BLaER1 (cell line): Measurements from ENCODE around the gene AZI2.

ENCODE experiments used
- H3K27ac ChIP-seq: shearing (Covaris generic); formaldehyde crosslinking; 2 replicates; pipeline ENCODE4 v1.8.1; 2022
- H3K27me3 ChIP-seq: shearing (Covaris generic); formaldehyde crosslinking; 2 replicates; pipeline ENCODE4 v1.8.1; 2022
- H3K36me3 ChIP-seq: shearing (Covaris generic); formaldehyde crosslinking; 2 replicates; pipeline ENCODE4 v1.8.1; 2022
- H3K4me1 ChIP-seq: shearing (Covaris generic); formaldehyde crosslinking; 2 replicates; pipeline ENCODE4 v1.8.1; 2022
- H3K4me2 ChIP-seq: shearing (Covaris generic); formaldehyde crosslinking; 2 replicates; pipeline ENCODE4 v1.8.1; 2022
- H3K4me3 ChIP-seq: shearing (Covaris generic); formaldehyde crosslinking; 2 replicates; pipeline ENCODE4 v1.8.1; 2022
- H3K9ac ChIP-seq: shearing (Covaris generic); formaldehyde crosslinking; 2 replicates; pipeline ENCODE4 v1.8.1; 2022
- H3K9me3 ChIP-seq: shearing (Covaris generic); formaldehyde crosslinking; 2 replicates; pipeline ENCODE4 v1.8.1; 2022
- H4K20me1 ChIP-seq: shearing (Covaris generic); formaldehyde crosslinking; 2 replicates; pipeline ENCODE4 v1.8.1; 2022
- Cebpa-rat ChIP-seq: shearing (Covaris generic); IDR thresholded peaks from 2 replicates; pipeline ENCODE4 v1.8.1; 2022

The AZI2 gene

GRCh38 chr3:28315711-28316110, 32.9 kb downstream of the AZI2 start:
- Histone ChIP-seq H3K9me3 (no peaks in the 10 kb centered on the region), H4K20me1 (no peaks in the 10 kb centered on the region), H3K4me1 (peaks cover 29% of the 10 kb centered on the region), H3K4me2 (peak overlapping the region; percentile 28; the same call in 1 of the 2 replicates), H3K27ac (no peak overlapping the region), H3K36me3 (peaks cover 17% of the 10 kb centered on the region; the same call in 1 of the 2 replicates), H3K27me3 (no peaks in the 10 kb centered on the region), H3K4me3 (no peak overlapping the region), H3K9ac (no peak overlapping the region)
- TF ChIP-seq Cebpa-rat = no peak

DNA sequence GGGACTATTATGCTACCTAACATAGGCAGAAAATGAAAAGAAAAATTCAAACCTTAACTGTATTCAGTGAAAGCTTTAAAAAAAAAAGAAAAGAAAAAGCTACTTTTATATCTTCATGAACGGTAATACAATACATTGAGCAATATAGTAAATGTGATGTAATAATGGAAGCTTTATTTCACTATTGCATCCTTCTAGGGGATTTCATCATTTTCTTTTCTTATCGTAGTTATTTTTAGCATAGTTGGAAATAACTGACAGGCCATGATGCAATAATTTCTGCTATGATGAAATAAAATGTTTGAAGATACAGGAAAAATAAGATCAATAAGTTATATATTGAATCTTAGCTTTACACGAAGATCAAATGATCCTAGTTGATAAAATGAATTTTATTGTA, 40.4 kb downstream of the AZI2 start:
- Histone ChIP-seq H4K20me1 (no peaks in the 10 kb centered on the region), H3K4me2 (no peak overlapping the region), H3K4me1 (no peaks in the 10 kb centered on the region), H3K9me3 (peaks cover 14% of the 10 kb centered on the region), H3K27ac (no peak overlapping the region), H3K4me3 (no peak overlapping the region), H3K9ac (no peak overlapping the region), H3K36me3 (peaks cover 6% of the 10 kb centered on the region), H3K27me3 (no peaks in the 10 kb centered on the region)
- peak; percentile 9; the same call in 1 of the 2 replicates for TF ChIP-seq Cebpa-rat

GRCh38 chr3:28301688-28302087, 46.9 kb downstream of the AZI2 start:
- Histone ChIP-seq H3K9ac (no peak overlapping the region), H3K36me3 (peaks cover 11% of the 10 kb centered on the region), H3K4me1 (0 out of 2 replicates have a peak, but pooled peaks cover 3% of the 10 kb centered on the region), H3K27ac (no peak overlapping the region), H3K4me3 (no peak overlapping the region), H3K27me3 (no peaks in the 10 kb centered on the region), H4K20me1 (no peaks in the 10 kb centered on the region), H3K4me2 (no peak overlapping the region), H3K9me3 (peaks cover 12% of the 10 kb centered on the region)
- TF ChIP-seq Cebpa-rat = no peak

DNA sequence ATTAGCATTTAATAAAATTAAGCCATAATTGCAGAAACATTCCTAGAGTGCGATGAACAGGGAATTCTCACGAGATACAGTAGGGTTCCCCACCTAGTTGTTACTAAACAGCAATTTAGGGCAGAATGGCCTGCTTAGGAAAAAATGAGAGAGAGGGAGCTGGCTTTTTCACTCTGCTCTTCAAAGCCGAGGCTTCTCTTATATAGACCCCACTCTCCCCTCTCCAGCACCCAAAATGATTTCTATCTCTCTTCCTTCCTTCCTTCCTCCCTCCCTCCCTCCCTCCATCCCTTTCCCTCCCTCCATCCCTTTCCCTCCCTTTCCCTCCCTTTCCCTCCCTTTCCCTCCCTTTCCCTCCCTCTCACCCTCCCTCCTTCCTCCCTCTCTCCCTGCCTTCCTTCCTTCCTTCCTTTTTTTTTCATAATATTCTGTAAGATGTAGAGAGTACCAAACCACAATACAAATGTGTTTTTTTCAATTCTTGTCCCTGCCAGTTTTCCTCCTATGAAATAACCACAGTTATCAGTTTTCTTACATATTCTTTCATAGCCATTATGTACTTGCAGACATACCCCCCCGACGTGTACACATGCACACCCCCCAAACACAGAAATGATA, 48.2 kb downstream of the AZI2 start:
- no peak for TF ChIP-seq Cebpa-rat
- Histone ChIP-seq H3K36me3 (peaks cover 11% of the 10 kb centered on the region), H3K4me2 (no peak overlapping the region), H3K4me1 (0 out of 2 replicates have a peak, but pooled peaks cover 3% of the 10 kb centered on the region), H3K27me3 (no peaks in the 10 kb centered on the region), H3K9me3 (0 out of 2 replicates have a peak, but pooled peaks cover 5% of the 10 kb centered on the region), H3K9ac (no peak overlapping the region), H4K20me1 (no peaks in the 10 kb centered on the region), H3K4me3 (no peak overlapping the region), H3K27ac (no peak overlapping the region)

- Histone ChIP-seq H3K36me3 (peaks cover 5% of the 10 kb centered on the region; the same call in 1 of the 2 replicates), H3K9ac (no peak overlapping the region), H3K4me2 (no peak overlapping the region), H4K20me1 (no peaks in the 10 kb centered on the region), H3K27ac (no peak overlapping the region), H3K4me3 (no peak overlapping the region), H3K9me3 (no peaks in the 10 kb centered on the region), H3K4me1 (0 out of 2 replicates have a peak, but pooled peaks cover 3% of the 10 kb centered on the region), H3K27me3 (no peaks in the 10 kb centered on the region)
- TF ChIP-seq Cebpa-rat = no peak
Measured at GRCh38 chr3:28299705-28300104, 48.9 kb downstream of the AZI2 start.

DNA sequence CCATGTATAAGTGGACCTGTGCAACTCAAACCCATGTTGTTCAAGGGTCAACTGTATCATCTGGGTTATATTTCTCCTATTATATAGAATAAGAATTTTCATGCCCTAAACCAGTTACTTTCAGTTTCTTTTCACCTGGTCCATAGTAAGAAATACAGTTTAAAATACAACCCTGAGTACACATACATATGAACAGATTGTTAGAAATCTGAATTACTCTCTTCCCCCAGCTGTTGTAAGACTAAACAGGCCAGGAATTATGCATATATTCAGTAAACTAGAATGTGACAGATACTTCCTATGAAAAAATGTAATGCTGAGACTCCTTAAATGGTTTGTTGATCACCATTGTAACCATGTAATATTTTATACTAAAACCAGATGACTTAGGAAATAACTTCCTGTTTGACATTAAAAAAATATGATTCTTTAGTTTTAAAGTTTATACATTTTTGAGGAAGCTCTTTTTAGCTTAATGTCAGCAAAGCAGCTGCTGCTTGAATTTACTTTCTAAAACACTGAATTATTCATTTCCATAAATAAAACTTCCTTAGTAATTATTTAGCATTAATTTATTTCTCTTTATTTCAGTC, 52.6 kb downstream of the AZI2 start:
- TF ChIP-seq Cebpa-rat = no peak
- H3K4me2 ChIP-seq = no peak overlapping the region
- H3K4me1 ChIP-seq = 0 out of 2 replicates have a peak, but pooled peaks cover 3% of the 10 kb centered on the region
- no peaks in the 10 kb centered on the region for H3K27me3 ChIP-seq
- peaks cover 6% of the 10 kb centered on the region for H3K9me3 ChIP-seq
- H3K9ac ChIP-seq = no peak overlapping the region
- peaks cover 2% of the 10 kb centered on the region for H3K36me3 ChIP-seq
- H4K20me1 ChIP-seq = no peaks in the 10 kb centered on the region
- no peak overlapping the region for H3K27ac ChIP-seq
- no peak overlapping the region for H3K4me3 ChIP-seq

GRCh38 chr3:28294667-28295413, 53.8 kb downstream of the AZI2 start:
- peaks cover 11% of the 10 kb centered on the region for H3K36me3 ChIP-seq
- H3K4me1 ChIP-seq = no peaks in the 10 kb centered on the region
- no peak overlapping the region for H3K4me2 ChIP-seq
- H3K9ac ChIP-seq = no peak overlapping the region
- no peak for TF ChIP-seq Cebpa-rat
- H4K20me1 ChIP-seq = no peaks in the 10 kb centered on the region
- no peaks in the 10 kb centered on the region for H3K27me3 ChIP-seq
- peaks cover 16% of the 10 kb centered on the region for H3K9me3 ChIP-seq
- no peak overlapping the region for H3K27ac ChIP-seq
- H3K4me3 ChIP-seq = no peak overlapping the region

GRCh38 chr3:28292622-28293021, 56.0 kb downstream of the AZI2 start:
- peaks cover 11% of the 10 kb centered on the region for H3K36me3 ChIP-seq
- peaks cover 16% of the 10 kb centered on the region for H3K9me3 ChIP-seq
- no peaks in the 10 kb centered on the region for H3K27me3 ChIP-seq
- H4K20me1 ChIP-seq = no peaks in the 10 kb centered on the region
- no peak overlapping the region for H3K4me2 ChIP-seq
- no peak overlapping the region for H3K4me3 ChIP-seq
- H3K9ac ChIP-seq = no peak overlapping the region
- no peak overlapping the region for H3K27ac ChIP-seq
- peak; percentile 10; the same call in 1 of the 2 replicates for TF ChIP-seq Cebpa-rat
- no peaks in the 10 kb centered on the region for H3K4me1 ChIP-seq

DNA sequence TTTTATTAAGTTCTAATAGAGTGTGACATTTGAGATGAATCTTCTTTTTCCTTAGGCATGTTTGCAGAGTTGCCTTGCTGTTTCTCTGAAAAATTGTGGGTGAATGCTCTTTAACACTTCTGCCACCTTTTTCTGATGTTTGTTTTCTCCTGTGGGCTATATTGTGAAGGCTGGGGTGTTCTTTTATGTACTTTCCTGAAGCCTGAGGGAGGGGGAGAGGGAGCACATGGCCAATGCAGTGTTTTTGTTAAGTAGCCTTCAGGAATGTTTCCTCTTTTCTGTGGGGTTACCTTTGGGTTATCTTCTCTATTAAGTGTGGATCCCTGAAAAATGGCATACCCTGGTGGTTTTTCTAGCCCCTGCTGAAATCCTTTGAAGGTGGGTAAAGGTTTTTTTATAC, 57.0 kb downstream of the AZI2 start:
- TF ChIP-seq Cebpa-rat = no peak

DNA sequence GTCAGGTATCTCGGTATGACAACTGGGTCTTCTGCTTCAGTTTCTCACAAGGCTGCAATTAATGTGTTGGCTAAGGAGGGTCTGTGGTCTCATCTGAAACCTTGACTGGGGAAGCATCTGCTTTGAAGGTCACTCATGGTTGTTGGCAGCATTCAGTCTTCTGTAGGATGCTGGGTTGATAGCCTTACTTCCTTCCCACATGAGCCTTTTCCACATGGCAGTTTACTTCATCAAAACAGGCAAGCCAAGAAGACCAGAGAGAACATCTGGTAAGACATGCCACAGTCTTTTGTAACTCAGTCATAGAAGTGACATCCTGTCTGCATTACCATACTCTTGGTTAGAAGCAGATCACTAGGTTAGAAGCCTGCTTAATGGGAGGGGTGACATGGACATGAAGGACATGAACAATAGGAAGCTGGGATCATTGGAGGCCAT, 57.7 kb downstream of the AZI2 start:
- H3K36me3 ChIP-seq = peaks cover 11% of the 10 kb centered on the region

More for the DNA sequence above, 57.0 kb downstream of the AZI2 start:
- Histone ChIP-seq H3K9ac (no peak overlapping the region), H4K20me1 (no peaks in the 10 kb centered on the region), H3K4me1 (peaks cover 7% of the 10 kb centered on the region), H3K36me3 (peaks cover 11% of the 10 kb centered on the region), H3K4me2 (no peak overlapping the region), H3K9me3 (peaks cover 16% of the 10 kb centered on the region), H3K27me3 (no peaks in the 10 kb centered on the region), H3K27ac (no peak overlapping the region), H3K4me3 (no peak overlapping the region)

More for the DNA sequence above, 57.7 kb downstream of the AZI2 start:
- H3K4me1 ChIP-seq = peaks cover 7% of the 10 kb centered on the region
- H3K9me3 ChIP-seq = peaks cover 16% of the 10 kb centered on the region
- H4K20me1 ChIP-seq = no peaks in the 10 kb centered on the region
- no peak overlapping the region for H3K4me3 ChIP-seq
- TF ChIP-seq Cebpa-rat = no peak
- no peak overlapping the region for H3K9ac ChIP-seq
- no peak overlapping the region for H3K27ac ChIP-seq
- no peak overlapping the region for H3K4me2 ChIP-seq
- H3K27me3 ChIP-seq = no peaks in the 10 kb centered on the region
